ENCODE results near the gene ACYP2.

The ACYP2 gene

GRCh38 chr2:54161660-54162424 is 46.4 kb downstream of the ACYP2 start:
- no peak for DNase-seq (ENCODE audit: low read depth)
- H3K4me3 ChIP-seq (ENCODE audit: low read length), result no peak overlapping the region
- no peak for TF ChIP-seq CTCF (conservative IDR thresholded peaks at IDR 0.05; ENCODE audit: low read depth, low read length)

- H3K4me3 ChIP-seq (ENCODE audit: low read length), result no peak overlapping the region
- DNase-seq (ENCODE audit: low read depth), result no peak
- no peak for TF ChIP-seq CTCF (conservative IDR thresholded peaks at IDR 0.05; ENCODE audit: low read depth, low read length)
Observed at GRCh38 chr2:54164106-54164505, 48.7 kb downstream of the ACYP2 start.

GRCh38 chr2:54166121-54166773 is 50.8 kb downstream of the ACYP2 start:
- no peak overlapping the region for H3K4me3 ChIP-seq (ENCODE audit: low read length)
- no peak for TF ChIP-seq CTCF (conservative IDR thresholded peaks at IDR 0.05; ENCODE audit: low read depth, low read length)
- DNase-seq (ENCODE audit: low read depth), result no peak

- TF ChIP-seq CTCF (conservative IDR thresholded peaks at IDR 0.05; ENCODE audit: low read depth, low read length), result peak; percentile 56
- no peak overlapping the region for H3K4me3 ChIP-seq (ENCODE audit: low read length)
- peak; percentile 9 for DNase-seq (ENCODE audit: low read depth)
Observed at GRCh38 chr2:54176577-54176976, 61.2 kb downstream of the ACYP2 start.

GRCh38 chr2:54183281-54183680 is 67.9 kb downstream of the ACYP2 start:
- no peak for TF ChIP-seq CTCF (conservative IDR thresholded peaks at IDR 0.05; ENCODE audit: low read depth, low read length)
- no peak for DNase-seq (ENCODE audit: low read depth)
- H3K4me3 ChIP-seq (ENCODE audit: low read length), result no peak overlapping the region

GRCh38 chr2:54183972-54184371 is 68.6 kb downstream of the ACYP2 start:
- no peak for DNase-seq (ENCODE audit: low read depth)
- no peak overlapping the region for H3K4me3 ChIP-seq (ENCODE audit: low read length)
- no peak for TF ChIP-seq CTCF (conservative IDR thresholded peaks at IDR 0.05; ENCODE audit: low read depth, low read length)

GRCh38 chr2:54185105-54185504 is 69.7 kb downstream of the ACYP2 start:
- no peak for TF ChIP-seq CTCF (conservative IDR thresholded peaks at IDR 0.05; ENCODE audit: low read depth, low read length)
- no peak overlapping the region for H3K4me3 ChIP-seq (ENCODE audit: low read length)
- DNase-seq (ENCODE audit: low read depth), result no peak
